Stimulated activated CD8-positive, alpha-beta memory T cell treated with anti-CD3 and anti-CD28 coated beads, Interleukin-12 subunit alpha, Interleukin-12 subunit beta, amount 100 ng/mL, for 4 hours (primary cell): ENCODE data around the gene ACTMAP.

Experiments used
- DNase-seq: peaks from one replicate; pipeline ENCODE4 v3.0.0-alpha.2; 2020; ENCODE audit warnings: low read depth

Gene ACTMAP

DNA sequence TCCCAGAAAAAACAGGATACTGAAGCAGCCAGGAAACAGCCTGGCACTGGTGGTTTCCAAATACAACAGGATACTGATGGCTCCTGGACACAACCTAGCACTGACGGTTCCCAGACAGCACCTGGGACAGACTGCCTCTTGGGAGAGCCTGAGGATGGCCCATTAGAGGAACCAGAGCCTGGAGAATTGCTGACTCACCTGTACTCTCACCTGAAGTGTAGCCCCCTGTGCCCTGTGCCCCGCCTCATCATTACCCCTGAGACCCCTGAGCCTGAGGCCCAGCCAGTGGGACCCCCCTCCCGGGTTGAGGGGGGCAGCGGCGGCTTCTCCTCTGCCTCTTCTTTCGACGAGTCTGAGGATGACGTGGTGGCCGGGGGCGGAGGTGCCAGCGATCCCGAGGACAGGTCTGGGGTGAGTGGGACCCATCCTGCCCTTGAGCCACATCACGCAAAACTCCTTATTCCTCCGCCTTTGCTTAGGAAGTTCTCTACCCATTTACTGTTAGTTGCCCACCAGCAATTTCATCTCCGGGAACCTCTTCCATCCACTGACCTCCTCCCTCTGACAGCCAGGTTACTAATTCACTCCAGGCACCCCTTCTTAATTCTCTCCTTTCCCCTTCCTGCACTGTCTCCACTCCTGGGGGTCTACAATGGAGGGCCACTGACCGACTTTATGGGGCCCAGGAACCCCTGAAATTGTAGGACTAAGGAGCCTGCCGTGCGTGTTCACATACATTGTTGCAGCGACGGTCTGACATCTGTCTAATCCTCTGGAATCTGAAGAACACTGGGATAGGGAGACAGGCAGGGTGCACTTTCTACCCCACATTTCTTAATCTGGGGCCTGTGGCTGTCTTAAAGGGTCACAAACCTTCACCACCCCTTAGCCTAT, 32.1 kb downstream of the ACTMAP start:
- DNase-seq: no peak

DNA sequence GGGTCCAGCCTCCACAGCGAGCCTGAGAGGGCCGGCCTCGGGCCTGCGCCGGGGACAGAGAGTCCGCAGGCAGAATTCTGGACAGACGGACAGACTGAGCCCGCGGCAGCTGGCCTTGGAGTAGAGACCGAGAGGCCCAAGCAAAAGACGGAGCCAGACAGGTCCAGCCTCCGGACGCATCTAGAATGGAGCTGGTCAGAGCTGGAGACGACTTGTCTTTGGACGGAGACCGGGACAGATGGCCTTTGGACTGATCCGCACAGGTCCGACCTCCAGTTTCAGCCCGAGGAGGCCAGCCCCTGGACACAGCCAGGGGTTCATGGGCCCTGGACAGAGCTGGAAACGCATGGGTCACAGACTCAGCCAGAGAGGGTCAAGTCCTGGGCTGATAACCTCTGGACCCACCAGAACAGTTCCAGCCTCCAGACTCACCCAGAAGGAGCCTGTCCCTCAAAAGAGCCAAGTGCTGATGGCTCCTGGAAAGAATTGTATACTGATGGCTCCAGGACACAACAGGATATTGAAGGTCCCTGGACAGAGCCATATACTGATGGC, 32.9 kb downstream of the ACTMAP start:
- DNase-seq: no peak

DNA sequence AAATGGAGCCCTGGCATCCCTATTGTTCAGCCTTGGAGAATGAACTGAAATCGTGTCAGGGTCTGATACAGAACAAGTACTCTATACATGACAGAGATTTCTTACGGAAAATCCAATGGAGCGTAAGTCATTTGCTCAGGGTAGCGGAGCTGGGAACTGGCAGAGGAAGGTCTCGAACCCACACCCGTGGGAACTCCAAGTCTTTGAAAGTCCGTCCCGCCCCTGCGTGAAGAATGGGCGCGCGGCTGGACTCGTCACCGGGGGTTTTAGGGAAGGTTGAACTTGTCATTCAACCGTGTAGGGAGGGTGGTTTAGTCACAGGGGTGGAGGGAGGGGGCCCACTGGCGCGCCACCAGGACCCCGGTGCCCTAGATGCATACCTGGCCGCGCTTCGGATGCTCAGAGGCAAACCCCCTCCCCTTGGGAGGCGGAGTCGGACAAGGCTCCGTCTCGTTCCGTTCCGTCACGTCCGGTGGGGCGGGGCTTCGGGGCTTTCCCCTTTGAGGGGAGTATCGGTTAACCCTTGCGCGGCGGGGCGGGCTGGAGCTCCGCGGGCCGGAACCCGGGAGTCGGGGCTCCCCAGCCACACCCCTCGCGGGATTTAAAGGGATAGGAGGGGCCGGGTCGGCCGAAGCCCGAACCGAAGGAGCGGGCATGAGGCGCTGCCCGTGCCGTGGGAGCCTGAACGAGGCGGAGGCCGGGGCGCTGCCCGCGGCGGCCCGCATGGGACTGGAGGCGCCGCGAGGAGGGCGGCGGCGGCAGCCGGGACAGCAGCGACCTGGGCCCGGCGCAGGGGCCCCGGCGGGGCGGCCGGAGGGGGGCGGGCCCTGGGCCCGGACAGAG, 33.6 kb downstream of the ACTMAP start, which contains the start of the genes COQ8B and ITPKC:
Gene COQ8B (minus strand): TSS at position 405 of the 843 bp plus-strand sequence. CDS start 2,254 bp downstream, outside the sequence.
Gene ITPKC (plus strand): TSS at position 631 of the 843 bp plus-strand sequence. CDS start 24 bp downstream, at position 655.
- DNase-seq: peak; percentile 100

DNA sequence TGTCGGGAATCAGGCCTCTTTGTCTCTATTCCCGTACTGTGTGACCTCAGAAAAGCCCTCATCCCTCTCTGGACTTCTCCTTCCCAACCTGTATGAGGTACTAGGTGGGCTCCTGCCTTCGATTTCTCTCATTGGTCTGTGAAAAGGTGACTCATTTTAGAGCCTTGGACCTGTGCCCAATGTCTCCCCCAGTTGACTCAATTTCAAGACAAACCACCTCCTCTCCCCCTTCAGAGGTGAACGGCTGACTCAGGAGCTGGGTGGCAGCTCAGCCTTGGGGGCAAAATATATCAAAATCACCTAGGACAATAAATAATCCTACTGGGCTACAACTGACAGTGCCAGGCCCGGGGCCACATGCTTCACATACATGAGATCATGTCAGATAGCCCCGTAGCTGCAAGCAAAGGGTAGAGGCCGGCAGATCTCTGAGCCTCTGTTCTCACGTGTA, 34.2 kb downstream of the ACTMAP start:
- DNase-seq: peak; percentile 63

DNA sequence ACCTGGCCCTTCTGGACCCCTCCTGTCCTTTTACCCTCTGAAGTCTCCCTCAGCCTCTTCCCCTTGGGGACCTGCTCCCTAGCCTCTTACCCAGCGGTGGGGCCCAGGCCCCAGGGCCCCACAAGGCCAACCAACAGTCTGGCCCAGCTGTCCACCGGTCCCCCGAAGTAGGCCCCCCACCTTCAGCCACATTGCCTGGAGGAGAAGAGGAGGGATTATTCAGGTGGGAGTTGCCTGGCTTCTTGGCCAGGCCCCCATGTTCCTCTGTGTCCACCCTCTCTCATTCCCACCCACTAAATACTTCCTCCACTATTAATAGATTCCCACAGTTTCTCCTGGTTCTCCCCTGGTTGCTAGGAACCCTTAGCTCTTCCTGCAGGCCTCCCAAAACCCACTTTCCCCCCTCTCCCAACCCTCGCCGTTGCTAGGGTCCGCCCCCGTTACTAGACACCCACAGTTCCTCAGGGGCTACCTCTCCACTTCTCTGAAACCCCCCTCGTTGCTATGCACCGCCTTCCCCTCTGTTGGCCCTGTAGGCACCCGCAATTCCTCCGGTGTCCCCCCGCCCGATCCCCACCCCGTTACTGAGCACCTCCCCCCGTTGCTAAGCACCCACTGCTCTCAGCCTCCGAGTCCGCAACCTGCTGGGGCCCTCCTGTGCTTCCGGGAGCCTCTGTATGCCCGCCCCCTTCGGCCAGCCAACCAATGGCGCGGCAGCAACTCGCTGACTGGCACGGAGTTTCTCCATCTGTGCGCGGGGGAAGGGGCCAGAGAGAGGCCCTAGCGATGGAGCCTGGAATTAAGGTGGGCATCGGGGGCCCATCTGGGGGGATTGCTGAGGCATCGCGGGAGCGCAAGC, 35.6 kb downstream of the ACTMAP start:
- peak; percentile 83 for DNase-seq

DNA sequence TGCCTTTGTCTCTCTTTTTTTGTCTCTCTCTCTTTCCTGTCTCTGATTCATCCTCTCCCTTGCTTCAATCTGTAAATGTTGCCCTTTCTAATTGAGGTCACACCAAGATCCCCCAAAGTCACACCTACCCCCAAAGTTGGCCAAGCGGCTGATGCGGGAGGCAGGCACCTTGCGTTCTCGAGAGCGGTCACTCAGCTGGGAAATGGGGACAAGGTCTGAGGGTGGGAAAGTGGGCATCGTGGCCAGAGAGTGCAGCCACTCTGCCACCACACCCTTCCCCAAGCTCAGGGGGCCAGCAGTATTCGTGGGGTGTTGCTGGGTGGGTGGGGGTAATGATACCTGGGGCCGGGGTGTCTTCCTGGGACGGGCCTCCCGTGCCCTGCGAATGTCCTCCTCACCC, 36.3 kb downstream of the ACTMAP start:
- DNase-seq: no peak

DNA sequence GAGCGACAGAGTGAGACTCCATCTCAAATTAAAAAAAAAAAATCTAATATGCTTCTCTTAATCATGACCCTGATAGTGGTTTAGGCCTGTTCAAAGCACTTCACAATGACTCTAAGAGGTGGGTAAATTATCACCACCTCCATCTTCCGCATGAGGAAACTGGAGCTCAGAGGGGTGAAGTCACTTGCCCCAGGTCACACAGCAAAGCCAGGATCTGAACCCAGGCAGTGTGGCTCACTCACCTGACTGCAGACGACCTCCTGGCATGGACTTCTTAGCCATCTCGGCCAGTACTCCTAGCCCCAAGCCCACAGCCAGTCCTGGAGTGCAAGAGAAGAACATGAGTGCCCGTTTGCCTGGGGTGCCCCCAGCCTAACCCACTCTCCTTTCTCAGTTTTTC, 40.5 kb downstream of the ACTMAP start:
- no peak for DNase-seq

DNA sequence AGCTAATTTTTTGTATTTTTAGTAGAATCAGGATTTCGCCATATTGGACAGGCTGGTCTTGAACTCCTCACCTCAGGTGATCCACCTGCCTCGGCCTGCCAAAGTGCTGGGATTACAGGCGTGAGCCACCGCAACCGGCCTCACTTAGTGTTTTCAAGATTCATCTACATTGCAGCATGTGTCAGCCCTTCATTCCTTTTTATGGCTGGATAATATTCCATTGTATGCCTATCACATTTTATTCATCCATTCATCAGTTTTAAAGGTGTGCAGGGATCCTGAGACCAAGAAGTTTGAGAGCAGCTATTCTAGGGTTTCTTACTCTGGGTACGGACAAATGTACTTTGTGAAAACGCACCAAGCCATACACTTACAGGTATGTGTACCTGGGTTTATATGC, 42.7 kb downstream of the ACTMAP start:
- no peak for DNase-seq

DNA sequence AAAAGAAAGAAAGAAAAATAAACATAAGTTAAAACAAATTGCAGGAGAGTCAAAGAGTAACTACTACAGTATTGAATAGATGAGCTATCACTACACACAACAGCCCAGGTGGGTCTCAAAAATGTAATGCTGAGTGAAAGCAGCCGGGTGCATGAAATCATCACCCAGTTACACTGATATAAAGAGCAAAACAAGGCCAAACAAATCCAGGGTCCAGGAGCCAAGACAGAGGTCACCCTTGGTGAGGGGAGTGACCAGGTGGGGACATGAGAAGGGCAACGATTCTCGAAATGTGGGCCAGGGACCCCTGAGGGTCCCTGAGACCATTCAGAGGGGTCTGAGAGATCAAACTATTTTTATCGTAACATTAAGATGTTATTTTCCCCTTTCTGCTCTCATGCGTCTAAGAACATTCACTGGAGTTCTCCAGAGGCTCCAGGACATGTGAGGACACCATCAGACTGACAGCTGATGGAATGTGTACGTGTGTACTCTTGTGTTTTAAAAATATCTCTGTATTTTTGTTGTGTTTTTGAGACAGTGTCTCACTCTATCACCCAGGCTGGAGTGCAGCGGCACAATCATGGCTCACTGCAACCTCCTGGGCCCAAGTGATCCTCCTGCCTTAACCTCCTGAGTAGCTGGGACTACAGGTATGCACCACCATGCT, 44.2 kb downstream of the ACTMAP start:
- DNase-seq: no peak

DNA sequence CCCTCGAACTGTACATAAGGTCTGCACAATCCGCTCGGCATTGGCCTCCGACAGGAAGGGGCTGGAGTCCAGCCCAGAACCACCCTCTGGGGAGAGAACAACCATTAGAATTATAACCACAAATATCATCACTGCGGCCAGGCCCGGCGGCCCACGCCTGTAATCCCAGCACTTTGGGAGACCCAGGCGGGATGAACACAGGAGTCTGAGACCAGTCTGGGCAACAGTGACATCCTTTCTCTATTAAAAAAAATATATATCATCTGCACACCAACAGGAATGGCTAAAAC, 45.0 kb downstream of the ACTMAP start:
- DNase-seq: no peak

DNA sequence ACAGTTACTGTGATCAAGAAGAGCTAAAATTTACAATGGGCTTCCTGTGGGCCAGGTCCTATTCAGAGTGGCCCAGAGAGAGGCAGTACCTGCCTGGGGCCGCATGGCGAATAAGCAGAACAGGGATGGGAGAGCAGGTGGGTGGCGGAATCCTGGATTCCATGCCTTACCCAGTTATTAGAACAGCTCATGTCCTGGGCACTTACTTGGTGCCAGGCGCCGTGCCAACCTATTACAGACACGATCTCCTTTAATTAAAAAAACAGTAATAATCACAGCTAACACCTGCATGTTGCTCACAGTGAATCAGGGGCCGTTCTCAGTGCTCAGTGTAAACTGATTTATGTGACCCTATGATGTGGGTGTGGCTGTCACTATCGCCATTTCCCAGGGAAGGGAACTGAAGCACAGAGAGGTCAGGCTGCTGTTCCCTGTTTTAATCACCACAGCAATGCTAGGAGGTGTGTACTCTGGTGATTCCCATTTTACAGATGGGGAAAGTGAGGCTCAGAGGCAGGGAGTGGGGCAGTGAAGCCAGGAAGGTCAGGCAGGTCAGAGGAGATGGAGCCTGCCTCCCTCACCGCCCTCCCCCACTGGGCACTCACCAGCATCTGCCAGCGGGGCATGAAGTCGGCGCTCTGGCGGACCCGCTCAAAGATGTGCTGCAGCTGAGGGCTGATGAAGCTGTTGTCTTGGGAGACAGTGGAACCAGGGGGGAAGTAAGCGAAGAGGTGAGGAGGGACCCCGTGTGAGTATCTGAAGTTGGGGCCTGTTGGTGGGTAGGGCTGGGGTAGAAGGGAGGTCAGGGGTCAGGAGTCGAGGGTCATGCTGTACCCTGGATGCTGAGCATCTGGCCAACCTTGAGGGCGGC, 45.6 kb downstream of the ACTMAP start:
- no peak for DNase-seq

DNA sequence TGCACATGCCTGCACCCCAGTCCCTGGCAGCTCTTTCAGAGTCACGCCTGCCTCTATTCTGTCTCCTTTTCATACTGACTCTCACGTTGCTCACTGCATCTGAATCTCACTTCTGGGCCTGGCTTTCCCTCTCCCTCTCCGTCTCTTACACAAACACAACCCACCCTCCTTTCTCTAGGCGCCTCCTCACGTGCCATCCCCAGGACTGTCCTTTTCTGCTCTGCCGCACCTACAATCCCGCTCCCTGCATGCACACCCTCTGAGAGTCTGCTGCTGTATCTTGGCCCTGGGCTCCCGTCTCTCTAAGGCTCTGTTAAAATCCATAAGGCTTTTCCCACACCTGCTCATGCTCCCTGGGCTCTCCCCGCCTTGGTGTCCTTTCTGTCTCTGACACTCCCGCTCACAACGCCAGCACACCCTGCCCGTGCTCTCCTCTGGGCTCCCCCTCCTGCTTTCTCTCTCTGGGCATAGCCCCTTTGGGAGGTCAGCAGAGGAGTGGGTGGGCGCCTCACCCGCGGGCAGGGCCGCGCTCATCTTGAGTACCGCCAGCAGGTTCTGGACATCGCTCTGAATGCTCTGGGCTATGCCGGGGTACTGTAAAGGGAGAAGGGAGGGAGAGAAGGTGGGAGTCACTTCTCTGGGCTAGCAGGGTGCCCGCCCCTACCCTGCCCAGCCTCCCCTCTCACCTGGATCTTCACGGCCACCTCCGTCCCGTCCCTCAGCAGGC, 47.1 kb downstream of the ACTMAP start:
- no peak for DNase-seq

DNA sequence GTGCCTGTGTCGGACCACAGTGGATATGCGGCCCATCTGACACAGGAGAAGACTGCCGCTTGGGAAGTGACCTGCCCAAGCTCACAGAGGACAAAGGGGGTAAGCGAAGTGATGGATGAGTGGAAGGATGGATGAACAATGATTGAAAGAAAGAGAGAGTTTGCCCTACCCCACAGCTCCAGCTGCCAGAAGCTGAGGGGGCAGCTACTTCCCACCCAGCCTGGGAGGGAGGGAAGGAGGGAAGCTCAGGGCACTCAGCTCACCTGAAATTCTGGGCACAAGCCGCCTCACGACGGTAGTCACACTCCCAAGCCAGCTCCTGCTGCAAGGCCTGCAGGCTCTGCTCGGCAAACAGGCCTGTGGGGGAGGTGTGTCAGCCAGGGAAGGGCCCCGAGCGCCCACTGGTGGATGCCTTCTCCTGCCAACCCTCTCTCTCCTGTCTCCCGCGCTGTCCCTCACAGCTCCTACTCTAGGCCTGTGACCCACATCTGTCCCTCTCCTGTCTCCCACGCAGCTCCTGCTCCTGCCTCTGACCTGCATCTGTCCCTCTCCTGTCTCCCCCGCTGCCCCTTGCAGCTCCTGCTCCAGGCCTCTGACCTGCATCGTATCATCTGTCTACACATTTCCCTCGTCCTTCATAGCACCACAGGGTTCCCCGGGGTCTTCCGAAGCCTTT, 47.8 kb downstream of the ACTMAP start:
- DNase-seq: no peak

DNA sequence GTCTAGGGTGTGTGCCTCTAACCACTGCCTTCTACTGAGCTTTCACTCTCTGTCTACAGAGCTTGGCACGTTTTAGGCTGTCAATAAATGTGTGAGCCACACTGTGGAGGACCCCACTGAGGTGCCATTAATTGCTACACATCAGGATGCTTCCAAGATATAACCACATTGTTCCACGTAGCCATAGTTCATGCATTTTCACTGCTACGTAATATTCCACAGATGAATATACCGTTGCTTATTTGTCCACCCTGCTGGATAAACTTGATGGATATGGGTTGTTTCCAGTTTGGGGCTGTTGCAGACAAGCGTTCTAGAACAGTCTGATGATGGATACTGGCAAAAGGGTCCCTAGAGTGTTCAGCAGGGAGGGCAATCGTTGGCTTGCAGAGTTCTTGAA, 48.5 kb downstream of the ACTMAP start:
- DNase-seq: no peak

DNA sequence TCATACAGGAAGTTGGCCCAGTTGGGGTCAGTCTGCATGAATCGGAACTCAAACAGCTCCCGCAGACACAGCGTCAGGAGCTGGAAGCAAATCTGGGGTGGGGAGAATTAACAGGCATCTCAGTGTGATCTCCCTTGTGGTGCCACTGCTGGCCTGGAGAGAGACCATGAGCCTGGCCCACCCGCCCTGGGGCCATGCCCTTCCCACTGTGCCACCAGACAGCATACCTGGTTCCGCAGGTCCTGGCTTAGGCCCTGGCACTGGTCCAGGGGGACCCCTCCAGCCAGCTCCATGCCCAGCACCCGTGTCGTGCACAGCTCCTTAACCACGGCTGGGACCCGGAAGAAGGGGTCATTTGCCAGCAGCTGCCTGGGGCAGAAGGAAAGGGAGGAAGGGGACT, 50.2 kb downstream of the ACTMAP start:
- DNase-seq: no peak

DNA sequence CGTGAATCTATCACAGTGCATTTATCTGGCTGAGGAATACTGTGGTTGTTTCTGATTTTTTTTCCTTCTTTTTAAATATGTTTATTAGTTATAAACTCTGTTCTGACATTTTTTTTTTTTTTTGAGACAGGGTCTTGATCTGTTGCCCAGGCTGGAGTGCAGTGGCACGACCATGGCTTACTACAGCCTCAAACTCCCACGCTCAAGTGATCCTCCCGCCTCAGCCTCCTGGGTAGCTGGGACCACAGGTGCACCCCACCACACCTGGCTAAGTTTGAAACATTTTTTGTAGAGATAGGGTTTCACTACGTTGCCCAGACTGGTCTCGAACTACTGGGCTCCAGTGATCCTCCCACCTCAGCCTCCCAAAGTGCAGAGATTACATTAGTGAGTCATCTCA, 53.3 kb downstream of the ACTMAP start:
- DNase-seq: no peak

DNA sequence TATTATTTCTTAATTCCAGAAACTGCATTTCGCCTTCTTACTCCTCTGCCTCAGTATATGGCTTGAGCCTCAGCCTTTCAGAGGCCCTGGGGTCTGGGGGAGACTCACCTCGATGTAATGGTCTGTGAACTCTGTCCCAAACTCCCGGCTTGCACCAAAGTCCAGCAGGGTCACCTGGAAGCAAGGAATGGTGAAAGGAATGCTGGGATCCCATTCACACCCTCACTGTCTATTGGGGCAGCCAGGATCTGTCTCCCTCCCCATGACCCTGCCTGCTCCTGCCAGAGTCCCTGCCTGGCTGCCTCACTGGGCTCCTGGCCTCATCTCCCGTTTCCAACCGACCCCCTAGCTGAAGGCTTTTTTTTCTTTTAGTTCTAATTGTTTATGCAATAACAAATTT, 54.4 kb downstream of the ACTMAP start:
- no peak for DNase-seq

DNA sequence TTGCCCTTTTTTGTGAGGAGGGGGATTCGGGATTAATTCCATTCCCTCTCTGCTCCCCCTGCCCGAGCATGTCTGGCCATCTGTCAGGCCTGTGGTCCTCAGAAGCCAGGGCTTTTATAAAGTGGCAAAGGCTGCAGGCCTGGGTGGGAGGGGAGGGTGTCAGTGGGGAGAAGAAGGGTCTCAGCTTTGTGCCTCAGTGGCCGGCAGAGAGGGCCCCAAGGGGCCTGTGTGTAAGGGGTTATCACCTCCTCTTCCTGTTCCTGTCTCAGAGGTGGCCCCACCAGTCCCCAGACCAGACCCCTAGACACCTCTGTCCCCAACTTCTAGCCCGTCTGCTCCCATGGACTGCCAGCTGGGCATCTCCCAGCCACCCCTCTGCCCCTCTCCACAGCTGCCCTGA, 56.4 kb downstream of the ACTMAP start:
- DNase-seq: no peak
